Natural killer cell (primary cell): Measurements from ENCODE around the gene MRPL36. TPM values are rescaled to one million over a fixed set of nuclear protein-coding genes. Genes with fewer than 3 reads are reported as not detected.
"Not testable (repeated sequence)": the region's sequence is repeated elsewhere in the genome, so short reads cannot be mapped to it uniquely, and the experiment has no call there.

Experiments used
- ATAC-seq, 3 donors: fragments of 150-1000 bp in 2 of 3; fragments of 200-7000 bp in 1 of 3; cut with Tn5 transposase; 1 replicate in 1 of 3; 2 replicates in 2 of 3; pipeline ENCODE4 v1.10.0; 2021; ENCODE audit warnings: mild to moderate bottlenecking in 2 of 3, moderate library complexity in 2 of 3
- DNase-seq, 2 donors: peaks; one replicate each; pipeline versions ENCODE4 v3.0.0 to v3.0.0-alpha.2; 2013 to 2021; ENCODE audit warnings: mixed read lengths in 1 of 2
- H3K27ac ChIP-seq: one replicate; pipeline ENCODE4 v1.5.1; 2013; ENCODE audit warnings: mild to moderate bottlenecking, low read length
- H3K27me3 ChIP-seq: one replicate; pipeline ENCODE4 v1.6.1; 2013; ENCODE audit warnings: low read length; ENCODE audit not compliant: control insufficient read depth, insufficient read depth
- H3K36me3 ChIP-seq: one replicate; pipeline ENCODE4 v1.6.1; 2013; ENCODE audit warnings: low read length; ENCODE audit not compliant: control insufficient read depth, insufficient read depth
- H3K4me1 ChIP-seq: one replicate; pipeline ENCODE4 v1.6.1; 2013; ENCODE audit warnings: low read length; ENCODE audit not compliant: control insufficient read depth, insufficient read depth
- H3K4me3 ChIP-seq: one replicate; pipeline ENCODE4 v1.5.1; 2013; ENCODE audit warnings: low read length
- H3K9me3 ChIP-seq: one replicate; pipeline ENCODE4 v1.6.1; 2013; ENCODE audit warnings: low read length; ENCODE audit not compliant: control insufficient read depth, insufficient read depth
- H3K27ac Mint-ChIP-seq, 2 donors: one replicate each; pipeline ENCODE4 v1.8.0; 2022; ENCODE audit warnings: mild to moderate bottlenecking in 2 of 2, mixed read lengths in 2 of 2, moderate library complexity in 1 of 2
- H3K27me3 Mint-ChIP-seq, 2 donors: one replicate each; pipeline ENCODE4 v1.8.0; 2022; ENCODE audit warnings: low read depth in 2 of 2, mixed read lengths in 2 of 2
- H3K36me3 Mint-ChIP-seq: one replicate; pipeline ENCODE4 v1.8.0; 2022; ENCODE audit warnings: mixed read lengths
- H3K4me1 Mint-ChIP-seq, 2 donors: one replicate each; pipeline ENCODE4 v1.8.0; 2022; ENCODE audit warnings: mixed read lengths in 2 of 2
- H3K4me3 Mint-ChIP-seq: one replicate; pipeline ENCODE4 v1.8.0; 2022; ENCODE audit warnings: mild to moderate bottlenecking, moderate library complexity, mixed read lengths
- H3K9me3 Mint-ChIP-seq, 2 donors: one replicate each; pipeline ENCODE4 v1.8.0; 2022; ENCODE audit warnings: mixed read lengths in 2 of 2
- WGBS: methylation state at CpG from one replicate; pipeline ENCODE4 v1.1.7; 2013; ENCODE audit warnings: missing lambda C conversion rate; ENCODE audit not compliant: insufficient coverage; 5-methylcytosine and 5-hydroxymethylcytosine counted together
- intact Hi-C: fragments of 100-400 bp; cut with micrococcal nuclease; formaldehyde crosslinking; loops from one replicate; pipeline ENCODE4 v1.14.2; 2022
- total RNA-seq, 4 donors: library from RNA; stranded (reverse); fragments of 120-200 nt in 1 of 4; gene quantifications; one replicate each; pipeline versions ENCODE4 v1.2.3 to v1.2.4, GENCODE V29; 2013 to 2022
- TF ChIP-seq, protein P1 (sequence below): fragments of 200-600 bp; IDR thresholded peaks from one replicate; pipeline ENCODE4 v1.8.0; 2022; ENCODE audit warnings: antibody characterized with exemption

MRPL36 gene
- total RNA-seq, 3 donors from 2014 or later (not counting 1 experiment from before 2014, with no cell fraction given): 14.1 to 21.2 (median 17.1) TPM

GRCh38 chr5:1799110-1799601 is 481 bp downstream of the MRPL36 start:
- Mint-ChIP-seq H3K4me3 (peak overlapping the region; percentile 99), H3K36me3 (no peaks in the 10 kb centered on the region), H3K4me1 (peaks cover 46 to 58% of the 10 kb centered on the region in 2 donors), H3K9me3 (no peaks in the 10 kb centered on the region), H3K27ac (peak overlapping the region; percentile 97 to 99), H3K27me3 (no peaks in the 10 kb centered on the region)
- intact Hi-C loops: no loop called here
- ATAC-seq: peak; percentile 28 to 37 (median 36)
- WGBS: under 1% methylated on average over 35 of the region's 35 CpGs
- H3K36me3 ChIP-seq: peaks cover 28% of the 10 kb centered on the region
- no peaks in the 10 kb centered on the region for H3K27me3 ChIP-seq
- DNase-seq: peak in 1 of 2 donors; percentile 51
- peak overlapping the region; percentile 79 for H3K4me3 ChIP-seq
- no peaks in the 10 kb centered on the region for H3K9me3 ChIP-seq
- peaks cover 23% of the 10 kb centered on the region for H3K4me1 ChIP-seq
- TF ChIP-seq, protein P1, sequence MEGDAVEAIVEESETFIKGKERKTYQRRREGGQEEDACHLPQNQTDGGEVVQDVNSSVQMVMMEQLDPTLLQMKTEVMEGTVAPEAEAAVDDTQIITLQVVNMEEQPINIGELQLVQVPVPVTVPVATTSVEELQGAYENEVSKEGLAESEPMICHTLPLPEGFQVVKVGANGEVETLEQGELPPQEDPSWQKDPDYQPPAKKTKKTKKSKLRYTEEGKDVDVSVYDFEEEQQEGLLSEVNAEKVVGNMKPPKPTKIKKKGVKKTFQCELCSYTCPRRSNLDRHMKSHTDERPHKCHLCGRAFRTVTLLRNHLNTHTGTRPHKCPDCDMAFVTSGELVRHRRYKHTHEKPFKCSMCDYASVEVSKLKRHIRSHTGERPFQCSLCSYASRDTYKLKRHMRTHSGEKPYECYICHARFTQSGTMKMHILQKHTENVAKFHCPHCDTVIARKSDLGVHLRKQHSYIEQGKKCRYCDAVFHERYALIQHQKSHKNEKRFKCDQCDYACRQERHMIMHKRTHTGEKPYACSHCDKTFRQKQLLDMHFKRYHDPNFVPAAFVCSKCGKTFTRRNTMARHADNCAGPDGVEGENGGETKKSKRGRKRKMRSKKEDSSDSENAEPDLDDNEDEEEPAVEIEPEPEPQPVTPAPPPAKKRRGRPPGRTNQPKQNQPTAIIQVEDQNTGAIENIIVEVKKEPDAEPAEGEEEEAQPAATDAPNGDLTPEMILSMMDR: no peak
- peak overlapping the region; percentile 50 for H3K27ac ChIP-seq

- H3K27ac Mint-ChIP-seq: peak overlapping the region; percentile 97 to 99
- H3K36me3 Mint-ChIP-seq, H3K27me3 ChIP-seq: not testable (repeated sequence)
Measured at GRCh38 chr5:1798589-1798988, 1.0 kb downstream of the MRPL36 start.

GRCh38 chr5:1797855-1798254 is 1.8 kb downstream of the MRPL36 start:
- Histone ChIP-seq H3K36me3 (peaks cover 16% of the 10 kb centered on the region), H3K27ac (no peak overlapping the region), H3K27me3 (no peaks in the 10 kb centered on the region), H3K4me1 (peaks cover 33% of the 10 kb centered on the region), H3K9me3 (no peaks in the 10 kb centered on the region), H3K4me3 (no peak overlapping the region)
- intact Hi-C loops: no loop called here
- H3K4me1 Mint-ChIP-seq: peaks cover 38 to 53% of the 10 kb centered on the region in 2 donors
- H3K9me3 Mint-ChIP-seq: no peaks in the 10 kb centered on the region
- H3K27ac Mint-ChIP-seq: no peak overlapping the region
- DNase-seq: no peak
- WGBS: 93% methylated on average over 11 of the region's 11 CpGs
- TF ChIP-seq, protein P1: no peak
- no peaks in the 10 kb centered on the region for H3K36me3 Mint-ChIP-seq
- no peaks in the 10 kb centered on the region for H3K27me3 Mint-ChIP-seq
- no peak overlapping the region for H3K4me3 Mint-ChIP-seq
- ATAC-seq: no peak

More at GRCh38 chr5:1798589-1798988, 1.0 kb downstream of the MRPL36 start:
- H3K27ac ChIP-seq, H3K9me3 Mint-ChIP-seq, H3K4me3 ChIP-seq, DNase-seq, ATAC-seq, H3K27me3 Mint-ChIP-seq, intact Hi-C loops, H3K9me3 ChIP-seq: not testable (repeated sequence)
- Mint-ChIP-seq H3K4me1 (peaks cover 40 to 53% of the 10 kb centered on the region in 2 donors), H3K4me3 (peak overlapping the region; percentile 99)
- peaks cover 26% of the 10 kb centered on the region for H3K4me1 ChIP-seq
- H3K36me3 ChIP-seq: peaks cover 23% of the 10 kb centered on the region
- 95% methylated on average over 14 of the region's 16 CpGs for WGBS

DNA sequence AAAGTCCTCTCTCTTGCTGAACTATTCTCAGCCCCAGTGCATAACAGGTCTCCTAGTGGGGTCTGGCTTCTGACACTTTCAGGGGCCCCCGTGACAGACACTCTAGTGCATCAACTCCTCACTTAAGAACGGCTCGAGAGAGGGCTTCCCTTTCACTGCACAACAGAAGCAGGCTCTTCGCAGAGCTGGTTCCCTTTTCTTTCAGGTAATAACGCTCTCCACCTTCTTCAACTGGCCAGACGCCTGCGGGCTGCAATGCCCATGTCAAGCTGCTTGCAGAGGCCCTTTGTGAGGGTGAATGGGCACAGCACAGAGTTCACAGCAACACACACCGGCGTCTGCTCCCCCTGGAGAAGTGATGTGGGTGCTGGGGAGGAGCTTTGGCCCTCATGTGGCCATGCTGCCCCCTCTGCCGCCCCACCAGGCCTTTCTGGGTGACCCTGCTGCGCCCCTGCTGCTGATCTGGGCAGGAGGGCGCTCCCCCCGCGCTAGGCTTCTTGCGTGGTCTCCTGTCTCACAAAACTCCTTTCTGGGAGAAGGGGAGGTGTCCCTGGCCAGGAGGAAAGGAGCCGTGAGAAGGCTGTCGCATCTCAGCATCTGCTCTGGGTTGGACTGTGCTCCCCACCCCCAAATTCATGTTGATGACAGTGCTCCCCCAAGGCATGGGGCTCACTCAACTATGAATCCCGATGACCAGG is 2.4 kb downstream of the MRPL36 start:
- Mint-ChIP-seq H3K4me1 (peaks cover 40 to 57% of the 10 kb centered on the region in 2 donors), H3K4me3 (no peak overlapping the region), H3K27ac (no peak overlapping the region), H3K27me3 (no peaks in the 10 kb centered on the region), H3K36me3 (no peaks in the 10 kb centered on the region), H3K9me3 (no peaks in the 10 kb centered on the region)
- WGBS: 95% methylated on average over 18 of the region's 18 CpGs
- TF ChIP-seq, protein P1: no peak
- no peaks in the 10 kb centered on the region for H3K27me3 ChIP-seq
- DNase-seq (no peak), ATAC-seq (no peak)
- no peaks in the 10 kb centered on the region for H3K9me3 ChIP-seq
- H3K4me3 ChIP-seq: no peak overlapping the region
- H3K36me3 ChIP-seq: peaks cover 13% of the 10 kb centered on the region
- no peak overlapping the region for H3K27ac ChIP-seq
- intact Hi-C loops: no loop called here
- H3K4me1 ChIP-seq: peaks cover 39% of the 10 kb centered on the region
